ENCODE measurements around the gene IMMT.
A peak's percentile ranks its signal among the peaks of the same experiment; 100 is the strongest.
"Not testable (repeated sequence)": the region's sequence is repeated elsewhere in the genome, so short reads cannot be mapped to it uniquely, and the experiment has no call there.

Gene IMMT

GRCh38 chr2:86195055-86195807, at the start of gene IMMT:
TSS of gene IMMT (minus strand) at chr2:86195462. CDS start at chr2:86195382, 80 bp downstream.
- TF ChIP-seq POLR2A (IDR thresholded peaks at IDR 0.05; ENCODE audit: low read length) (peak; percentile 99), GATA1 (IDR thresholded peaks at IDR 0.05; ENCODE audit: low read depth, low read length) (no peak)
- DNase-seq = peak; percentile 98 to 99

DNA sequence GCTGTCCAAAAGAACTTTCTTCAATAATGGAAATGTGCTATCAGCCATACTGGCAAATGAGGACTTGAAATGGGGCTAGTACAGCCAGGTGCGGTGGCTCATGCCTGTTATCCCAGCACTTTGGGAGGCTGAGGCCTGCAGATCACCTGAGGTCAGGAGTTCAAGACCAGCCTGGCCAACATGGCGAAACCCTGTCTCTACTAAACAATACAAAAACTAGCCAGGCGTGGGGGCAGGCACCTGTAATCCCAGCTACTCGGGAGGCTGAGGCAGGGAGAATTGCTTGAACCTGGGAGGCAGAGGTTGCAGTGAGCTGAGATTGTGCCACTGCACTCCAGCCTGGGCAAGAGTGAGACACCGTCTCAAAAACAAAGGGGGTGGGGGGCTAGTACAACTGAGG, 49.5 kb upstream of the IMMT start:
- not testable (repeated sequence) for DNase-seq

- no peak for DNase-seq
Observed at GRCh38 chr2:86243950-86244733, 48.9 kb upstream of the IMMT start.

DNA sequence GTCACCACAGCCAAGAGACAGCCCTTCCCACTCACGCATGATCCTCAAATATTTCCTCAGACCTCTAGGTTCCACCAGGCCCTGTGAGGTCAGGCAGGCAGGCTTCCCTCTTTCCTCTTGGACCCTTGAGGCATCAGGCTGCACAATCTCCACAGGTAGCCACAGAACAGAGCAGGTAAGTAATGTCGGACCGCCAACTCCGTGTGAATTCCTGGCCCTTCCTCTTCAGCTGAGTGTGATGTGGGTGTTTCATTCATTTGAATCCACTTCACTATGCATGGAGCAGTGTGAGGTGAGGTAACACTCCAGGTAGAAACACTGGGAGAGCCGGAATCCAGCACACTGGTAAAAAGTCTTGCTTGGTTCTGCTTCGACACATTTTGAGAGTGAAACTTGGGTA, 48.0 kb upstream of the IMMT start:
- TF ChIP-seq POLR2A (IDR thresholded peaks at IDR 0.05; ENCODE audit: low read length) (no peak), GATA1 (IDR thresholded peaks at IDR 0.05; ENCODE audit: low read depth, low read length) (no peak)
- DNase-seq = no peak

More at GRCh38 chr2:86243950-86244733, 48.9 kb upstream of the IMMT start:
- TF ChIP-seq GATA1 (IDR thresholded peaks at IDR 0.05; ENCODE audit: low read depth, low read length) (no peak), POLR2A (IDR thresholded peaks at IDR 0.05; ENCODE audit: low read length) (no peak)

GRCh38 chr2:86241611-86242010, 46.3 kb upstream of the IMMT start:
- TF ChIP-seq GATA1 (IDR thresholded peaks at IDR 0.05; ENCODE audit: low read depth, low read length) (no peak), POLR2A (IDR thresholded peaks at IDR 0.05; ENCODE audit: low read length) (no peak)
- DNase-seq = no peak

DNA sequence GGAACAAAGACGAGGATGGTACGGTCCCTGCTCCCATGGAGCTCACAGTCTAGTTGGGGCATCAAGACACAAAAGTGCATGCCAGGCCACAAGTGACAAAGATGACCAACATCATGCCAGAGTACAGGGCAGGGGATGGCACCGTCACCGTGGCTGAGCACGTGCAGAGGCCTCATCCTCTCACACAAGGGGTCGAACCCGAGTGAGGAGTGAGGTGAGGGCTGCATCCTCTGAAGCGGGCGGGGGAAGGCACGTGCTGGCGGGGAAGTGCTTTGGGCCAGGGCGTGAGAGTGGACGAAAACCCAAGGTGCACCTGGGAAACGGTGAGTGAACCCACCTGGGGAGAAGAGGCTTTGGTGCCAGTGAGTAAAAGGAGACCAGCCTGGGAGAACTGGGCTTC, 45.0 kb upstream of the IMMT start:
- no peak for TF ChIP-seq POLR2A (IDR thresholded peaks at IDR 0.05; ENCODE audit: low read length)
- TF ChIP-seq GATA1 (IDR thresholded peaks at IDR 0.05; ENCODE audit: low read depth, low read length) = no peak
- DNase-seq = no peak

GRCh38 chr2:86239745-86240144, 44.5 kb upstream of the IMMT start:
- TF ChIP-seq GATA1 (IDR thresholded peaks at IDR 0.05; ENCODE audit: low read depth, low read length) (no peak), POLR2A (IDR thresholded peaks at IDR 0.05; ENCODE audit: low read length) (no peak)
- no peak for DNase-seq

DNA sequence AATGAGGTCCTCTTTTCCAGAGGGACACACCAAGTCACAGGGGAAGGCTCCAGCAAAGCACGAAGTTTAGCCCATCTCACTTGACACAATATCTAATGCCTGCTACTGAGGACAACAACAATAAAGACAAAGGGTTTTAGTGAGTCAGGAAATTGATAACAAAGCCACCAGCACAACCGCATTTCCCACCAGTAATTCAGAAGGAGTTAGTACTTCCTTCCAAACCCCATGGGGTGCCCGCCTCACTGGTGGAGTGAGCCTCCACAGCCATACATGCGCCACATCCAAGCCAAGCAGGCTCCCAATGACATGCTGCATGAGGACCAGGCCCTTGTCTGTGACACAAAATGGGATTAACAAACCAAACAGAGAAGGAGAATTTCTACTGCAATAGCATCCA, 44.1 kb upstream of the IMMT start:
- no peak for TF ChIP-seq GATA1 (IDR thresholded peaks at IDR 0.05; ENCODE audit: low read depth, low read length)
- no peak for TF ChIP-seq POLR2A (IDR thresholded peaks at IDR 0.05; ENCODE audit: low read length)
- DNase-seq = no peak

DNA sequence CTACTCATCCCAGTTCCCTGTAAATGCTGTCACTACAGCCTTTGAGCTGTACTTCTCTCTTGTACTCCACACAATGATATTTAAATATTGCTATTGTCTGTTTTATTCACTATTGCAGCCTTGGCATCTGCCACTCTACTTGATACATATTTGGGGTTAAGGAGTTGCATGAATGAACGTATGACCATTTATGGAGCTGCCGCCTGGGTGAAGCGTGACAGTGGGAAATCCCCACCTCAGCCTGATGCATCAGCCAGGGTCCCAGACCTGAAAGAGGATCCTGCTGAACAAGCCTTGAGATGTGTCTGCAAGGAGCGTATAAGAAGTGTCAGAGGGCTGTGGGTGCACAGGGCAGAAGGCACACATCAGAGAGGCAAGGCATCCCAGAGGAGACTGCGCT, 43.1 kb upstream of the IMMT start:
- DNase-seq = no peak
- TF ChIP-seq GATA1 (IDR thresholded peaks at IDR 0.05; ENCODE audit: low read depth, low read length) (no peak), POLR2A (IDR thresholded peaks at IDR 0.05; ENCODE audit: low read length) (no peak)

DNA sequence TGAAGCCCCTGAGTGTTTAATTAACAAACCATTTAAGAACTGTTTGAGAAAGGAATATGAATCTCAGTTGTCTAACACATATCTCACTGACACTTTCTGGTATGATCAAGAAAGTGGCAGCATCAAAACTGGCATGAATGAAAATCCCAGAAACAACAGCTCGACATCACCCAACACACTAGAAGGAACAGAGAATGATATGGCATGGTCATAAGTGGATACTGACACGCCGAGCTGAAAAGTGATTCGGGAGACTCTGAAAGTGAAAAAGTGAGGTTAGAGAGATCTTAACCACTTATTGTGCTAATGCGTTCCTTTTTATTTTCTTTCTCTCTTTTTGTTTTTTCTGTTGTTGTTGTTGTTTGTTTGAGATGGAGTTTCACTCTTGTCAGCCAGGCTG, 41.9 kb upstream of the IMMT start:
- TF ChIP-seq GATA1 (IDR thresholded peaks at IDR 0.05; ENCODE audit: low read depth, low read length) = no peak
- no peak for TF ChIP-seq POLR2A (IDR thresholded peaks at IDR 0.05; ENCODE audit: low read length)
- DNase-seq = no peak

DNA sequence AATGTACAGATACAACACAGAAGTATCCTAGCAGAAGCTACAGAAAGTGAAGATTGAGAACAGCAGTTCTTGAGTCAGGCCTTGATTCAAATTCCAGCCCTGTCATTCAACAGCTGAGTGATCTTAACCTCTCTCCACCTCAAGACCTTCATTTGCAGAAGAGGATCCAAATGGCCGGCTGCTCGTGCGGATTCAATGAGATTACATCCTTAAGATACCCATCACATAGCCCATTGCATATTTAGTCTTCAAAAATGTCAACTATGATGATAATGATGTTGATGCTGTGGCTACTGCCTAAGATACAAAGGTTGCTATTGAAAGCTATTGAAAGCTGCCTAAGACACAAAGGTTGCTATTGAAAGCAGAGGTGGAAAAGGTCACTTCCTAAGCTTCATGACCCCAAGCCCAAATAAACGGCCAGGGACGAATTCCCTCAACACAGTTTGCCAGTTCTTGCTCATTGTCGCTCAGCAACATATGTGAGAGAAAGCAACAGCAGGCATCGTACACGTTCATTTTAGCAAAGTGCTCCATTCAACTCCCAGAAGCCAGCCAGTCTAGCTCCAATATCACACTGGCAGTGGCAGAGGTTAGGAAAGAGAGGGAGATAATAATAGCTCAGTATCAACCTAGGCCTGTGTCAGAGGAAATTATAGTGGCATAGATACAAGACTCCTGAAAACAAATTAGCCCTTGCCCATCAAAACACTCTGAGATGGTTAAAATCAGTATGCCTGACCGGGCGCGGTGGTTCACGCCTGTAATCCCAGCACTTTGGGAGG, 40.1 kb upstream of the IMMT start:
- no peak for DNase-seq
- no peak for TF ChIP-seq GATA1 (IDR thresholded peaks at IDR 0.05; ENCODE audit: low read depth, low read length)
- no peak for TF ChIP-seq POLR2A (IDR thresholded peaks at IDR 0.05; ENCODE audit: low read length)

DNA sequence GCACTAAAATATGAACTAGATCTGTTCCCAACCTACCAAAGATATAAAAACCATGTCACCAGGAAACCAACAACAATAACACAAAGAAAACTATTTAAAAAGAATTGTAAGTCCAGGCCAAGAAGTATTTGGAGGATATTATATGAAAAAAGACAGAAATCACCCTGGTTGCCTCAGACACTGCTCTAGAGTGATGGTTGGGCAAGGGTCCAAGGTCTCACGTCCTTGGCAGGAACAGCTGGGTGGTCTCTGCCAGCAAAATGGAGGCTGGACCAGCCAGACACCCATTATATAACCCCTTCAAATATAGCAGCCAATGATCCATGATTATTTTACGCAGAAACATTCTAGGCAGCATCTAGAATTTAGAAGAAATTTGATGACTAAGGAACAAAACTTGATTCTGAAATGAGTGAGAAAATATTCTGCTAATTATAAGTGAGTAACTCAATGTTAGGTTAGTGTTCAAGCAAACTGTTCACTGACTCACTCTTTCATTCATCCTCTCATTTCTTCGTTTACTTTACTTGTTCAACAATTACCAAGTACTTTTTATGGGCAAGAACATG, 39.4 kb upstream of the IMMT start:
- TF ChIP-seq POLR2A (IDR thresholded peaks at IDR 0.05; ENCODE audit: low read length) = no peak
- TF ChIP-seq GATA1 (IDR thresholded peaks at IDR 0.05; ENCODE audit: low read depth, low read length) = no peak
- no peak for DNase-seq

GRCh38 chr2:86233436-86233835, 38.2 kb upstream of the IMMT start:
- TF ChIP-seq POLR2A (IDR thresholded peaks at IDR 0.05; ENCODE audit: low read length) (no peak), GATA1 (IDR thresholded peaks at IDR 0.05; ENCODE audit: low read depth, low read length) (no peak)
- no peak for DNase-seq

DNA sequence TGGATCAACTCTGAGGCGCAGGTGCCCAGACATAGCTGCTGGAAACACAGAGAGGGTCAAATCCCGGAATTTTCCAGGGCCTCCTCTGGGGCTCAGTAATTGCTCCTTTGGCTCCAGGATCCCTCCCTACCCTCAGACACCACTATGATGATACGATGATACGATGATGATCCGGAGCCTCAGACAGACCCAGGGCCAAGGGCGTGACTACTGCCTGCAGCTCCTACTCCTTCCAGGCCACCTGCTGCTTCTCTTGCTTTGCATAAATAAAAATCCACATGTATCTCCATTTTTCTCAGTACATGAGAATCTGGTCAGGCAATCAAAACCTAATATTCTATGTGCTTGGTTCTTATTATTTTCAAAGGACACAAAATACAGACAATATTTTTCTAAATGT, 37.6 kb upstream of the IMMT start:
- DNase-seq = no peak
- no peak for TF ChIP-seq GATA1 (IDR thresholded peaks at IDR 0.05; ENCODE audit: low read depth, low read length)
- no peak for TF ChIP-seq POLR2A (IDR thresholded peaks at IDR 0.05; ENCODE audit: low read length)
